GM19043 (cell line): ENCODE measurements around the gene HCAR2.
A peak's percentile ranks its signal among the peaks of the same experiment; 100 is the strongest.
"Not testable (repeated sequence)": the region's sequence is repeated elsewhere in the genome, so short reads cannot be mapped to it uniquely, and the experiment has no call there.

Experiments
- ATAC-seq: cut with Tn5 transposase; IDR thresholded peaks from one replicate; pipeline ENCODE4 v1.9.1; 2021; ENCODE audit warnings: low read depth; ENCODE audit not compliant: unreplicated experiment

The HCAR2 gene

GRCh38 chr12:122702890-122703611, at the start of gene HCAR2:
HCAR2 (minus strand) TSS chr12:122703357; CDS start chr12:122703283, 74 bp downstream.
- not testable (repeated sequence) for ATAC-seq

- peak; percentile 90 for ATAC-seq
Measured at GRCh38 chr12:122752464-122753318, 49.5 kb upstream of the HCAR2 start, which contains the start of gene DENR. DENR (plus strand) TSS chr12:122752824; CDS start chr12:122753702, 878 bp downstream.

- ATAC-seq, result not testable (repeated sequence)
Measured at GRCh38 chr12:122750781-122751515, 47.8 kb upstream of the HCAR2 start.

- ATAC-seq, result no peak
Measured at GRCh38 chr12:122749569-122750332, 46.6 kb upstream of the HCAR2 start.

GRCh38 chr12:122747224-122748135, 44.3 kb upstream of the HCAR2 start:
- no peak for ATAC-seq

GRCh38 chr12:122743895-122744525, 40.9 kb upstream of the HCAR2 start:
- ATAC-seq, result no peak

- no peak for ATAC-seq
Measured at GRCh38 chr12:122740351-122740750, 37.2 kb upstream of the HCAR2 start.

GRCh38 chr12:122738571-122738970, 35.4 kb upstream of the HCAR2 start:
- no peak for ATAC-seq

GRCh38 chr12:122732611-122733010, 29.5 kb upstream of the HCAR2 start:
- ATAC-seq, result no peak

- no peak for ATAC-seq
Measured at GRCh38 chr12:122732170-122732569, 29.0 kb upstream of the HCAR2 start.

- ATAC-seq, result no peak
Measured at GRCh38 chr12:122730215-122731014, 27.3 kb upstream of the HCAR2 start, which contains the start of gene HCAR1. HCAR1 (minus strand) TSS chr12:122730844; CDS start chr12:122730339, 505 bp downstream.

- no peak for ATAC-seq
Measured at GRCh38 chr12:122729583-122730214, 26.5 kb upstream of the HCAR2 start.

GRCh38 chr12:122726080-122726558, 23.0 kb upstream of the HCAR2 start:
- no peak for ATAC-seq

GRCh38 chr12:122725452-122726079, 22.4 kb upstream of the HCAR2 start:
- no peak for ATAC-seq

GRCh38 chr12:122724641-122725243, 21.6 kb upstream of the HCAR2 start:
- peak; percentile 37 for ATAC-seq

GRCh38 chr12:122722387-122722786, 19.2 kb upstream of the HCAR2 start:
- no peak for ATAC-seq
